HG03039 (cell line): ENCODE results near the gene TBATA.

ENCODE experiments used
- ATAC-seq: cut with Tn5 transposase; IDR thresholded peaks from one replicate; pipeline ENCODE4 v1.9.1; 2021; ENCODE audit warnings: mild to moderate bottlenecking, moderate library complexity; ENCODE audit not compliant: unreplicated experiment

Gene TBATA

GRCh38 chr10:70722820-70723424, 62.3 kb downstream of the TBATA start:
- no peak for ATAC-seq
